ENCODE measurements around the gene GPC5. TPM values are rescaled to one million over a fixed set of nuclear protein-coding genes. Genes with fewer than 3 reads are reported as not detected.

Gene GPC5
- total RNA-seq, 1 donor from 2014 or later: 0.07 TPM

- H4K20me1 ChIP-seq (ENCODE audit: low read depth): no peaks in the 10 kb centered on the region
- H3K4me3 Mint-ChIP-seq: no peak overlapping the region
- no peak overlapping the region for H2AFZ ChIP-seq (replicated peaks)
- H3K9me3 ChIP-seq (ENCODE audit: low read depth): no peaks in the 10 kb centered on the region
- no peaks in the 10 kb centered on the region for H3K36me3 Mint-ChIP-seq
- no peak overlapping the region for H3K4me3 ChIP-seq
- H3K79me2 ChIP-seq (ENCODE audit: low read depth): no peaks in the 10 kb centered on the region
- H3K27ac Mint-ChIP-seq: no peak overlapping the region
- H3K9me3 Mint-ChIP-seq: no peaks in the 10 kb centered on the region
- no peaks in the 10 kb centered on the region for H3K27me3 Mint-ChIP-seq (ENCODE audit: insufficient read depth, low read depth)
- no peaks in the 10 kb centered on the region for H3K27me3 ChIP-seq
- H3K9ac ChIP-seq: no peak overlapping the region
- no peaks in the 10 kb centered on the region for H3K4me1 ChIP-seq
- H3K4me2 ChIP-seq: no peak overlapping the region
- no peaks in the 10 kb centered on the region for H3K36me3 ChIP-seq
- TF ChIP-seq, protein P1, sequence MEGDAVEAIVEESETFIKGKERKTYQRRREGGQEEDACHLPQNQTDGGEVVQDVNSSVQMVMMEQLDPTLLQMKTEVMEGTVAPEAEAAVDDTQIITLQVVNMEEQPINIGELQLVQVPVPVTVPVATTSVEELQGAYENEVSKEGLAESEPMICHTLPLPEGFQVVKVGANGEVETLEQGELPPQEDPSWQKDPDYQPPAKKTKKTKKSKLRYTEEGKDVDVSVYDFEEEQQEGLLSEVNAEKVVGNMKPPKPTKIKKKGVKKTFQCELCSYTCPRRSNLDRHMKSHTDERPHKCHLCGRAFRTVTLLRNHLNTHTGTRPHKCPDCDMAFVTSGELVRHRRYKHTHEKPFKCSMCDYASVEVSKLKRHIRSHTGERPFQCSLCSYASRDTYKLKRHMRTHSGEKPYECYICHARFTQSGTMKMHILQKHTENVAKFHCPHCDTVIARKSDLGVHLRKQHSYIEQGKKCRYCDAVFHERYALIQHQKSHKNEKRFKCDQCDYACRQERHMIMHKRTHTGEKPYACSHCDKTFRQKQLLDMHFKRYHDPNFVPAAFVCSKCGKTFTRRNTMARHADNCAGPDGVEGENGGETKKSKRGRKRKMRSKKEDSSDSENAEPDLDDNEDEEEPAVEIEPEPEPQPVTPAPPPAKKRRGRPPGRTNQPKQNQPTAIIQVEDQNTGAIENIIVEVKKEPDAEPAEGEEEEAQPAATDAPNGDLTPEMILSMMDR (IDR thresholded peaks at IDR 0.05): peak; percentile 69
- TF ChIP-seq EZH2 (IDR thresholded peaks at IDR 0.05) (no peak), EZH2phosphoT487 (IDR thresholded peaks at IDR 0.05) (no peak)
- DNase-seq (ENCODE audit: low spot score): peak; percentile 65
- H3K27ac ChIP-seq: no peak overlapping the region
- H3K4me1 Mint-ChIP-seq: no peaks in the 10 kb centered on the region
- no peaks in the 10 kb centered on the region for H3F3A ChIP-seq (ENCODE audit: low read depth)
Measured at GRCh38 chr13:92175330-92175729, 776.9 kb downstream of the GPC5 start.

DNA sequence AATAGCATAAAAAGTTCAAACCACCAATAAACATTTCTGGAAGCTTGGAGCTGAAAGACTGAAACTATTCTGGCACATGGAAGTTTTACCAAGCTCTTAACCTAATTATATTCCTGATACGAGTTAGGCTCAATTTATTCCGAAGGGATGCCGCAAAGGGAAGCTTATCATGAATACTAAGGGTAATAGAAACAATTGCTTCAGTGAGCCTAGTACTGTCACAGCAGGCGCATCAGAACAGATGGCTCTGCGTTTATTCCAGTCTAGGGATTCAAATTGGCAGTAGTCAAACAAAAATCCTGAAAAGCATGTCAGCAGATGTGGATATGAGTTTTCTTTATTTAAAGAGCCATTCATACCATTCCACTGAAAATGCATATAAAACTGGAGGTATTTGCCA, 779.5 kb downstream of the GPC5 start:
- Mint-ChIP-seq H3K9me3 (no peaks in the 10 kb centered on the region), H3K4me1 (no peaks in the 10 kb centered on the region), H3K27ac (no peak overlapping the region), H3K36me3 (no peaks in the 10 kb centered on the region), H3K4me3 (no peak overlapping the region), H3K27me3 (ENCODE audit: insufficient read depth, low read depth) (no peaks in the 10 kb centered on the region)
- no peak overlapping the region for H3K27ac ChIP-seq
- H3K9me3 ChIP-seq (ENCODE audit: low read depth): no peaks in the 10 kb centered on the region
- H3K9ac ChIP-seq: no peak overlapping the region
- no peaks in the 10 kb centered on the region for H3K36me3 ChIP-seq
- DNase-seq (ENCODE audit: low spot score): no peak
- no peak overlapping the region for H3K4me3 ChIP-seq
- no peaks in the 10 kb centered on the region for H3K4me1 ChIP-seq
- no peaks in the 10 kb centered on the region for H3K79me2 ChIP-seq (ENCODE audit: low read depth)
- H3F3A ChIP-seq (ENCODE audit: low read depth): no peaks in the 10 kb centered on the region
- TF ChIP-seq EZH2 (IDR thresholded peaks at IDR 0.05): no peak
- no peak for TF ChIP-seq EZH2phosphoT487 (IDR thresholded peaks at IDR 0.05)
- H3K27me3 ChIP-seq: no peaks in the 10 kb centered on the region
- H2AFZ ChIP-seq (replicated peaks): no peak overlapping the region
- no peaks in the 10 kb centered on the region for H4K20me1 ChIP-seq (ENCODE audit: low read depth)
- H3K4me2 ChIP-seq: no peak overlapping the region

GRCh38 chr13:92179223-92179622, 780.8 kb downstream of the GPC5 start:
- no peaks in the 10 kb centered on the region for H3K4me1 ChIP-seq
- no peak for TF ChIP-seq EZH2phosphoT487 (IDR thresholded peaks at IDR 0.05)
- no peak for TF ChIP-seq EZH2 (IDR thresholded peaks at IDR 0.05)
- TF ChIP-seq, protein P1 (IDR thresholded peaks at IDR 0.05): no peak
- H2AFZ ChIP-seq (replicated peaks): no peak overlapping the region
- H4K20me1 ChIP-seq (ENCODE audit: low read depth): no peaks in the 10 kb centered on the region
- Mint-ChIP-seq H3K36me3 (no peaks in the 10 kb centered on the region), H3K27ac (no peak overlapping the region), H3K4me3 (no peak overlapping the region), H3K9me3 (no peaks in the 10 kb centered on the region), H3K27me3 (ENCODE audit: insufficient read depth, low read depth) (no peaks in the 10 kb centered on the region), H3K4me1 (no peaks in the 10 kb centered on the region)
- H3K36me3 ChIP-seq: no peaks in the 10 kb centered on the region
- H3K4me3 ChIP-seq: no peak overlapping the region
- no peak overlapping the region for H3K9ac ChIP-seq
- H3K27ac ChIP-seq: no peak overlapping the region
- no peak overlapping the region for H3K4me2 ChIP-seq
- no peaks in the 10 kb centered on the region for H3K79me2 ChIP-seq (ENCODE audit: low read depth)
- H3K9me3 ChIP-seq (ENCODE audit: low read depth): no peaks in the 10 kb centered on the region
- H3K27me3 ChIP-seq: no peaks in the 10 kb centered on the region
- H3F3A ChIP-seq (ENCODE audit: low read depth): no peaks in the 10 kb centered on the region
- no peak for DNase-seq (ENCODE audit: low spot score)

GRCh38 chr13:92187378-92187989, 789.1 kb downstream of the GPC5 start:
- H3F3A ChIP-seq (ENCODE audit: low read depth): no peaks in the 10 kb centered on the region
- Mint-ChIP-seq H3K36me3 (no peaks in the 10 kb centered on the region), H3K27ac (no peak overlapping the region)

More at GRCh38 chr13:92187378-92187989, 789.1 kb downstream of the GPC5 start:
- Histone ChIP-seq H4K20me1 (ENCODE audit: low read depth) (no peaks in the 10 kb centered on the region), H3K4me3 (no peak overlapping the region), H3K9me3 (ENCODE audit: low read depth) (no peaks in the 10 kb centered on the region), H2AFZ (replicated peaks) (peak overlapping the region; percentile 7), H3K4me2 (no peak overlapping the region), H3K27me3 (no peaks in the 10 kb centered on the region), H3K27ac (no peak overlapping the region), H3K4me1 (no peaks in the 10 kb centered on the region), H3K9ac (no peak overlapping the region), H3K36me3 (no peaks in the 10 kb centered on the region), H3K79me2 (ENCODE audit: low read depth) (no peaks in the 10 kb centered on the region)
- no peaks in the 10 kb centered on the region for H3K9me3 Mint-ChIP-seq
- no peaks in the 10 kb centered on the region for H3K4me1 Mint-ChIP-seq
- DNase-seq (ENCODE audit: low spot score): peak; percentile 52
- H3K4me3 Mint-ChIP-seq: no peak overlapping the region
- H3K27me3 Mint-ChIP-seq (ENCODE audit: insufficient read depth, low read depth): no peaks in the 10 kb centered on the region
- TF ChIP-seq EZH2 (IDR thresholded peaks at IDR 0.05): no peak
- TF ChIP-seq, protein P1 (IDR thresholded peaks at IDR 0.05): peak; percentile 94
